VCaP (cell line): ENCODE data around the gene DHRS7C.

Source experiments
- H3K27ac ChIP-seq: fragments of 450-650 bp; 2 replicates; pipeline ENCODE4 v1.5.1; 2017
- CTCF ChIP-seq: fragments of 450-650 bp; conservative IDR thresholded peaks from 2 replicates; pipeline ENCODE4 v1.5.1; 2017; ENCODE audit warnings: mild to moderate bottlenecking, moderate library complexity

DHRS7C gene

DNA sequence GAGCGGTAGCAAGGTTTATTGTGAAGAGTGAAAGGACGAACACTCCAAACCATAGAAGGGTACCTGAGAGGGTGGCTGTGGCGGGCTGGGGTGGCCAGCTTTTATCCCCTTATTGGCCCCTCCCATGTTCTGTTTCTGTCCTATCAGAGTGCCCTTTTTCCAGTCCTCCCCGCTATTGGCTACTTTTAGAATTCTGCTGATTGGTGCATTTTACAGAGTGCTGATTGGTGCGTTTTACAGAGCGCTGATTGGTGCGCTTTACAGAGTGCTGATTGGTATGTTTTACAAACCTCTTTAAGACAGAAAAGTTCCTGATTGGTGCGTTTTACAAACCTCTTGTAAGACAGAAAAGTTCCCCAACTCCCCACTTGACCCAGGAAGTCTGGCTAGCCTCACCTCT lies 18.0 kb upstream of the DHRS7C start:
- no peak for TF ChIP-seq CTCF
- no peak overlapping the region for H3K27ac ChIP-seq

DNA sequence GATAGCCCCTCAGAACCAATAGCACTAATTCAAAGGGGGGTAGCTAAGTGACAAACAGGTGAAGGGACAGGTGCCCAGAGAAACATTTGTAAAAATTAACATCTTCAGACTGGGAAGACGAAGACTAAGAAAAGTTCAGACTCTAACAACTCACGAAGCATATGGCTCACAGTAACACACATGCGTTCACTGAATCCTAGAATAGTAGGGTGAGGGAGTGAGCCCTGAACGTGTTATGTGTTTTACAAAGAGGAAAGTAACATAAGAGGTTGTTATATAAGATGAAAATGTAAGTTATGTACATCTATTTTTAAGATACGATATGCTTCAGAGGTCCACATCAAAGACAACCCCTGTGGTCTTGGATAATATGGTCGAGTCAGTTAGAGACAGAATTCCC lies 15.3 kb upstream of the DHRS7C start:
- no peak for TF ChIP-seq CTCF
- H3K27ac ChIP-seq, result no peak overlapping the region

- TF ChIP-seq CTCF, result no peak
- no peak overlapping the region for H3K27ac ChIP-seq
These were observed 14.4 kb upstream of the DHRS7C start for GRCh38 chr17:9805769-9806168.

DNA sequence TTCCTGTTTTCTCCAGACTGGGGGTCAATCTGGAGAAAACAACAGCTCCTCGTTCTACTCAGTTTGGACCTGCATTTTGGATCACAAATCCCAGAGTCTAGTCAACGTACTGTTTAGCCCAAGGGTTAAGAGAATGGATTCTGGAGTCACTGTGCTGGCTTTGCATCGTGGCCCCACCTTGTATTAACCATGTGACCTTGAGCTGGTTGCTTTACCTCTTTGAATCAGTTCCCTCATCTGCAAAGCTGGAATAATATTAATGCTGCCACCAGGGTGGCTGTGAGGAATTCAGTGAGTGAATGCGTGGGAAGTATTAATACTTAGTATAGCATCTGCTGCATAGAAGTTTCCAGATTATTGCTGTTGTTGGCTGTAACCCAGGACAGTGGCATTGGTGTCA lies 11.3 kb upstream of the DHRS7C start:
- TF ChIP-seq CTCF, result no peak
- no peak overlapping the region for H3K27ac ChIP-seq

DNA sequence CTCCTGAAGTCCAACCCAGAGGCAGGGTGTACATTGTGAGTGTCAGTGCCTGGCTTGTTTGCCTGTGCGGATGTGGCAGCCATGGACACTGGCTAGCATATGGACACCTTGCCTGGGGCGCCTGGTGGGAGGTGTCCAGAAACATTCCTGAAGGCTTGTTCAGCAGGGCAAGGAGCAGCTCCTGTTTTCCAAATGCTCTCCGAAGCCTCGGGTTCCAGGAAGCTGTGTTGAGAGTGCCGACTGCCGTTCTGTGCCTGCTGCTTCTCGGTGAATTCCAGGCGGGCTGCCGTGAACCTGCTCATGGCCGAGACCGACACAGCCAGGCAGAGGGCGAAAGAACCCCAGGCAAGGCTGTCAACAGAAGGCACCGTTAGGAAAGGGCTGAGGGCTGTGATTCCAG lies 10.9 kb upstream of the DHRS7C start:
- TF ChIP-seq CTCF, result no peak
- H3K27ac ChIP-seq, result no peak overlapping the region

- no peak overlapping the region for H3K27ac ChIP-seq
- TF ChIP-seq CTCF, result no peak
These were observed 10.1 kb upstream of the DHRS7C start for GRCh38 chr17:9801505-9801904.

DNA sequence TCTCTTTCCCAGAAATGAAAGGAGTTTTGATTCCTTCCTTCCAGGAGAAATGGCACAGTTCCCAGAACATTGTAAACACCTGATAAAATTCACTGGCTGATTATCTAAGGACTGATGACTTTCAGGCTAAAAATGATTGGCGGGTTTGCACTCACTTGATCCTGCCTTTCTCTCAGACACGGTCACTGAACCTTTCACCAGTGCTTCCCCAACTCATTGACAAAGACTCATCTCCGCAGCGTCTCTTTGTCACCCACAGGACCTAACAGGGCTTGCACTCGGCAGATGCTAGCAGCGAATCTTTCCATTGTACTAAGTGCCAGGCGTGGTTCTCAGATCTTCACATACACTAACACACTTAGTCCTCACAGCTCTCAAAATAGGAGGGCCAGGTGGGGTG lies 7.3 kb upstream of the DHRS7C start:
- no peak for TF ChIP-seq CTCF
- peak overlapping the region; percentile 50 for H3K27ac ChIP-seq

DNA sequence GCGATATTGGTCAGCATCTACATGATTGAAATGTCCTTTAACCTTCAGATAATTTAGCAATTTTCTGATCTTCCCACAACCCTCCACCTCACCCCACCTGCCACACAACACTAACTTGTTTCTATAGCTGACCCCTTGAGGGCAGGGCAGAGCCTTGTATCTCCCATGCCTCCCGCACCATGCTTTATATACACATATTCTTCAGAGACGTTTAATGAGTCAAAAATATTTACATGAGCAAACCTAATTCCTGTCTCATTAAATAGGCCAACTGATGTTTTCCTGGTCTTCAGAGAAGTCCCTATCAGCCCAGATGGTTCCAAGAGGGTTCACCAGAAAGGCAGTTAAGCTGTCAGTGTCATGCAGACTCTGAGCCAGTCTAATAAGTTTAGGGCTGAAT lies 6.6 kb upstream of the DHRS7C start:
- no peak for TF ChIP-seq CTCF
- peak overlapping the region; percentile 50 for H3K27ac ChIP-seq
